ENCODE measurements around the gene SNX9. TPM values are rescaled to one million over a fixed set of nuclear protein-coding genes. Genes with fewer than 3 reads are reported as not detected.

The SNX9 gene
- total and polyA plus RNA-seq, 2 of the 8 experiments (the other 6 are each of a cell fraction or from before 2014, with no cell fraction given) = 11.8 to 23.2 TPM

DNA sequence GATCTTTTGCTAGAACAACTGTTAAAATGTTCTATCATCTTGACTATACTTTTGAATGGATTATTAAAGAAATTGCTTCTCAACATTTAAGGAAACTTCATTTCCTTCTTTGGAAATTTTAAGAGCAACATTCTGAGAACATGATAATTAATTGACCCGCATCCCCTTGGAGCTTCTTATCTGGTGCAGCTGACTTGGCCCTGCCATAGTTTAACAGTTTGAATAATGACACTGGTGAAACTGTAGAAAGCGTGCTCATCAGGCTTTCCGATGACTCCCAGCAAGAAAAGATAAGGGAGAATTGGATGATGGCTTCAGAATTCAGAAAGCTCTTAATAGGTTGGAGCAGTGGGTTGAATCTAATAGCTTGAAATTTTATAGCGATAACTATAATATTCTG lies 38.1 kb downstream of the SNX9 start (continued):
- TF ChIP-seq CTBP2 (IDR thresholded peaks at IDR 0.05; ENCODE audit: borderline replicate concordance, insufficient read depth, insufficient read length, low read length) = no peak
- TF ChIP-seq KDM1A (IDR thresholded peaks at IDR 0.05; ENCODE audit: borderline replicate concordance, low read length) = no peak

Data from H1 (cell line).